Stomach (tissue), 9 donors: ENCODE results near the gene MFF. TPM values are rescaled to one million over a fixed set of nuclear protein-coding genes. Genes with fewer than 3 reads are reported as not detected.
"Not testable (repeated sequence)": the region's sequence is repeated elsewhere in the genome, so short reads cannot be mapped to it uniquely, and the experiment has no call there.

ENCODE experiments used
- DNase-seq, 2 donors: peaks; one replicate each; pipeline versions ENCODE4 v3.0.0 to v3.0.0-alpha.2; 2013 to 2019
- H3K27ac ChIP-seq, 5 donors: fragments of 200-600 bp in 4 of 5; sonication (generic) in 4 of 5; one replicate each; pipeline ENCODE4 v1.5.1; 2013 to 2019; ENCODE audit warnings: mild to moderate bottlenecking in 1 of 5, moderate library complexity in 1 of 5
- H3K27me3 ChIP-seq, 3 donors: fragments of 200-600 bp; sonication (generic); one replicate each; pipeline ENCODE4 v1.5.1; 2017 to 2019; ENCODE audit warnings: mixed run types in 1 of 3
- H3K36me3 ChIP-seq, 4 donors: fragments of 200-600 bp; sonication (generic); 1 replicate in 3 of 4; 2 replicates in 1 of 4; pipeline ENCODE4 v1.5.1; 2016 to 2019
- H3K4me1 ChIP-seq, 4 donors: fragments of 200-600 bp; sonication (generic); one replicate each; pipeline ENCODE4 v1.5.1; 2016 to 2019
- H3K4me3 ChIP-seq, 4 donors: fragments of 200-600 bp; sonication (generic) in 3 of 4; one replicate each; pipeline ENCODE4 v1.5.1; 2016 to 2019; ENCODE audit warnings: mild to moderate bottlenecking in 1 of 4
- H3K9me3 ChIP-seq, 4 donors: fragments of 200-600 bp; sonication (generic); one replicate each; pipeline ENCODE4 v1.5.1; 2016 to 2019
- CTCF ChIP-seq, 7 experiments: fragments of 450-650 bp in 4 of 7; fragments of 200-600 bp in 3 of 7; sonication (generic) in 3 of 7; IDR thresholded peaks; one replicate each; pipeline ENCODE4 v1.5.1; 2016 to 2019; ENCODE audit warnings: antibody characterized with exemption in 7 of 7, control low read depth in 2 of 7, mild to moderate bottlenecking in 1 of 7
- EP300 ChIP-seq: sonication (generic); formaldehyde crosslinking; IDR thresholded peaks from one replicate; pipeline ENCODE4 v1.6.1; 2017; ENCODE audit warnings: antibody characterized with exemption
- POLR2A ChIP-seq, 4 donors: fragments of 450-650 bp; IDR thresholded peaks; one replicate each; pipeline ENCODE4 v1.6.1; 2016; ENCODE audit warnings: antibody characterized with exemption in 4 of 4, control low read depth in 2 of 4, mild to moderate bottlenecking in 1 of 4, moderate library complexity in 1 of 4
- POLR2AphosphoS5 ChIP-seq, 3 donors: sonication (generic); formaldehyde crosslinking; IDR thresholded peaks; one replicate each; pipeline ENCODE4 v1.6.1; 2016; ENCODE audit warnings: antibody characterized with exemption in 3 of 3
- WGBS, 5 donors: extraction: QIAGEN DNeasy Blood & Tissue Kit in 3 of 5; methylation state at CpG; one replicate each; pipeline versions ENCODE4 v1.1.5 to v1.1.7; 2013 to 2018; 5-methylcytosine and 5-hydroxymethylcytosine counted together
- intact Hi-C: fragments of 100-400 bp; cut with DNase I; formaldehyde crosslinking; loops from one replicate; pipeline ENCODE4 v1.15.1; 2023; ENCODE audit warnings: low total_unique reads
- polyA plus RNA-seq, 3 donors: library from polyadenylated mRNA; stranded (reverse); fragments of 200-250 nt; gene quantifications; one replicate each; pipeline ENCODE4 v1.2.3, GENCODE V29; 2013
- total RNA-seq, 5 donors: library from RNA; depleted of rRNA; stranded (reverse); fragments of >200 nt; gene quantifications; one replicate each; pipeline versions ENCODE4 v1.1.0 to v1.2.3, GENCODE V29; 2014 to 2016
- donor health status: healthy with polysubstance abuse.
- donor health status: Bipolar disorder and iron deficiency.
- donor health status: healthy.

The MFF gene
- total and polyA plus RNA-seq, 8 donors: 16.8 to 322 (median 89.0) TPM

DNA sequence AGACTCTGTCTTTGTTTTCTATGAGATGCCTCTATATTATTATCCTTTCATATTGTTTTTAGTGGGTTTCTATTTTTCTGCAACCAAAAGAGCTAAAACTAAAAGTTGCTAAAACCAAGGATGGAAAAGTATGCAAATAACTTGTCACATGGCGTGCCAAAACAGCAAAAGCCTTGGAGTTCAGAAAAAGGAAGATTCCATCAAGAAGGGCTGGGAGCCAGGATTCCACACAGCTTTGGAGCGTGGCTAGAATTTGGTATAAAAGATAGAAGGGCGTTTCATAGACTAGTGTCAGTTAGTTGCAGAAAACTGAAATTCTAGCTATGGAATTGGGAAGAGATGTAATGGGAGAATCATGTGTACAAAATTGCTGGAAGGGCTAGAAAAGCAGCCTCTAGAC is 58.6 kb downstream of the MFF start:
- Histone ChIP-seq H3K4me3 (no peak overlapping the region), H3K27ac (no peak overlapping the region), H3K9me3 (no peaks in the 10 kb centered on the region), H3K36me3 (no peaks in the 10 kb centered on the region), H3K27me3 (peaks cover 0 to 18% (median 0%) of the 10 kb centered on the region in 3 donors), H3K4me1 (no peaks in the 10 kb centered on the region)
- TF ChIP-seq POLR2A (IDR thresholded peaks at IDR 0.05) (no peak), CTCF (IDR thresholded peaks at IDR 0.05) (no peak), POLR2AphosphoS5 (IDR thresholded peaks at IDR 0.05) (no peak), EP300 (no peak)
- DNase-seq: no peak
- WGBS, 5 donors: 60 to 79% (median 69%) methylated on average over 3 of the region's 3 CpGs
- intact Hi-C loops: no loop called here

GRCh38 chr2:227386630-227387029 is 61.6 kb downstream of the MFF start:
- no peak overlapping the region for H3K27ac ChIP-seq
- peaks cover 0 to 7% (median 0%) of the 10 kb centered on the region in 3 donors for H3K27me3 ChIP-seq
- H3K4me3 ChIP-seq: no peak overlapping the region
- DNase-seq: no peak
- intact Hi-C loops: no loop called here
- no peaks in the 10 kb centered on the region for H3K4me1 ChIP-seq
- TF ChIP-seq POLR2AphosphoS5 (IDR thresholded peaks at IDR 0.05) (no peak), CTCF (IDR thresholded peaks at IDR 0.05) (no peak), EP300 (no peak), POLR2A (IDR thresholded peaks at IDR 0.05) (no peak)
- no peaks in the 10 kb centered on the region for H3K9me3 ChIP-seq
- WGBS, 5 donors: 52 to 71% (median 67%) methylated on average over 6 of the region's 6 CpGs
- no peaks in the 10 kb centered on the region for H3K36me3 ChIP-seq

DNA sequence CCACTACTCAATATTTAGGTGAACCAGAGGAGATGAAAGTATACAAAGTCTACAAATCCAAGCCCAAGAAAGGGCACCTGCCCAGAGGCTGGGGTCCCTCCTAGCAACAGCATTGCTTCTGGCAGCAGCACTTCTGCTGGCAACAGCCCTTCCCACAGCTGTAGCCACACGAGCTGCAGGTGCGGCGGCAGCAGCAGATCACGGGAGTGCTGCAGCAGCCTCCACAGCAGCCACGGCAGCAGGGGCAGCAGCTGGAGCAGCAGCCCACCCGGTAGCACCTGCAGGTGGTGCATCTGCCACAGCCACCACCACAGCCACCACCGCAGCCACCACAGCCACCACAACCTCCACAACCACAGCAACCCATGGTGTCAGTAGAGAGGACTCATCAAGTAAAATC is 62.5 kb downstream of the MFF start, which contains the start of gene SCYGR1:
TSS of gene SCYGR1 (minus strand) at position 367 of the 400 bp plus-strand sequence. CDS start at position 367, 0 bp downstream.
- 68 to 95% (median 85%) methylated on average over 3 to 7 of the region's 7 CpGs for WGBS, 5 donors
- intact Hi-C loops, H3K9me3 ChIP-seq, H3K36me3 ChIP-seq, H3K27me3 ChIP-seq, H3K4me3 ChIP-seq, H3K27ac ChIP-seq, DNase-seq, H3K4me1 ChIP-seq: not testable (repeated sequence)

GRCh38 chr2:227388537-227389011 is 63.5 kb downstream of the MFF start:
- Histone ChIP-seq H3K4me3 (no peak overlapping the region), H3K27ac (no peak overlapping the region), H3K36me3 (no peaks in the 10 kb centered on the region), H3K4me1 (no peaks in the 10 kb centered on the region), H3K9me3 (no peaks in the 10 kb centered on the region), H3K27me3 (peaks cover 0 to 3% (median 0%) of the 10 kb centered on the region in 3 donors)
- DNase-seq: no peak
- intact Hi-C loops: no loop called here
- 72 to 82% (median 76%) methylated on average over 7 of the region's 7 CpGs for WGBS, 5 donors
- TF ChIP-seq CTCF (IDR thresholded peaks at IDR 0.05) (no peak), POLR2AphosphoS5 (IDR thresholded peaks at IDR 0.05) (no peak)

- 75 to 89% (median 83%) methylated on average over 3 of the region's 3 CpGs for WGBS, 5 donors
- TF ChIP-seq EP300 (no peak), CTCF (IDR thresholded peaks at IDR 0.05) (no peak), POLR2A (IDR thresholded peaks at IDR 0.05) (no peak), POLR2AphosphoS5 (IDR thresholded peaks at IDR 0.05) (no peak)
- Histone ChIP-seq H3K4me1 (no peaks in the 10 kb centered on the region), H3K4me3 (no peak overlapping the region), H3K36me3 (no peaks in the 10 kb centered on the region), H3K9me3 (no peaks in the 10 kb centered on the region), H3K27me3 (no peaks in the 10 kb centered on the region), H3K27ac (no peak overlapping the region)
- intact Hi-C loops: no loop called here
- DNase-seq: no peak
Measured at GRCh38 chr2:227389231-227389630, 64.2 kb downstream of the MFF start.
